Subcutaneous abdominal adipose tissue (tissue), 5 donors: Measurements from ENCODE around the gene OBSCN.
"Not testable (repeated sequence)": the region's sequence is repeated elsewhere in the genome, so short reads cannot be mapped to it uniquely, and the experiment has no call there.

Source experiments
- H3K27ac ChIP-seq: one replicate; pipeline ENCODE4 v1.7.0; 2013; ENCODE audit warnings: low read depth, mild to moderate bottlenecking, inconsistent platforms, low read length, moderate library complexity
- H3K27me3 ChIP-seq, 5 donors: one replicate each; pipeline ENCODE4 v1.7.0; 2013; ENCODE audit warnings: low read length in 5 of 5, inconsistent platforms in 1 of 5; ENCODE audit not compliant: control insufficient read depth in 5 of 5, insufficient read depth in 4 of 5
- H3K36me3 ChIP-seq, 5 donors: one replicate each; pipeline ENCODE4 v1.7.0; 2013; ENCODE audit warnings: low read length in 5 of 5; ENCODE audit not compliant: control insufficient read depth in 5 of 5, insufficient read depth in 5 of 5
- H3K4me1 ChIP-seq, 5 donors: one replicate each; pipeline ENCODE4 v1.7.0; 2013; ENCODE audit warnings: low read length in 5 of 5, mild to moderate bottlenecking in 3 of 5, moderate library complexity in 1 of 5; ENCODE audit not compliant: control insufficient read depth in 5 of 5, insufficient read depth in 5 of 5
- H3K4me3 ChIP-seq, 5 donors: one replicate each; pipeline ENCODE4 v1.7.0; 2013; ENCODE audit warnings: low read length in 5 of 5, low read depth in 1 of 5
- H3K9ac ChIP-seq, 5 donors: one replicate each; pipeline ENCODE4 v1.7.0; 2013; ENCODE audit warnings: low read length in 5 of 5, mild to moderate bottlenecking in 4 of 5, moderate library complexity in 3 of 5
- H3K9me3 ChIP-seq, 5 donors: one replicate each; pipeline ENCODE4 v1.7.0; 2013; ENCODE audit warnings: low read length in 5 of 5; ENCODE audit not compliant: control insufficient read depth in 5 of 5
- donor health status: healthy.
- donor health status: healthy.
- donor health status: healthy.
- donor health status: healthy.
- donor health status: healthy.

The OBSCN gene

DNA sequence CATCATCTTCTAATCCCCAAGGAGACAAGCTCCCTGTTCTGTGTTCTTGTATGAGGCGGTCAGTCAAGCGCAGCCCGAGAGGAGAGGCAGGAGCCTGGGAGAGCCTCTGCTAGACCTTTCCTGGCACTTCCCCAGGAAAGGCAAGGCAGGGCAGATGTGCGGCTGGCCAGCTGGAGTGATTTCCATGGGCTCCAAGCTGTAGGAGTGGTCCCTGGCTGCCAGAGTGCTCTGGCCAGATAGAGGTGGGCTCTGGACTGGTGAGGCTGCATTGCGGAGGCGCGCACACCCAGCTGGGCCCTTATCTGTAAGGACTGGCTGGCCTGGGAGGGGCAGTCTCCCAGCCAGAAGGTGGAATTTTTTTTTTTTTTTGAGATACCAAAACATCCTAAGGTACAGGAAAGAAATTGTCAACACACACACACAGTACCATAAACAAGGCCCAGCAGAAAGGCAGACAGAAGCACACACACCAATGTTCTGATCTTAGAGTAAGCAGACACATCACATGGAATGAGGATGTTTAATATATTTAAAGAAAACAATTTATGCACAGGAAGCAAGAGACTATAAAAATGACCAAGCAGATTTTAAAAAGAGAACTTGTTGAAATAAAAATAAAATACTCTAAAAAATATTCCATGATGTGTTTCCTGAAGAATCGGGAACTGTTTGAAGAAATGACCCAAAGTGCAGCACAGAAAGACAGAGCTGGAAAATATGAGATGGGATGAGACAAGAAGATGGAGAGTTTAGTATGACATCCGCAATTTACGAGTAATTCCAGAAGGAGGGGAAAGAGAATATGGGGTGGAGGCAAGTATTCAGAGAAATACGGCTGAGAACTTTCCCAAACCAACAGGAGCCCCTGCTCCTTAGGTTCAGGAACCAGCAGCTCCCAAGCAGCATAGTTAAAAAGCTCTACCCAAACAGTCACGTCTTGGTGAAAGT, 28.8 kb upstream of the OBSCN start:
- peaks cover 0 to 30% (median 21%) of the 10 kb centered on the region in 5 donors for H3K36me3 ChIP-seq
- peaks cover 0 to 6% (median 3%) of the 10 kb centered on the region in 5 donors for H3K4me1 ChIP-seq
- no peaks in the 10 kb centered on the region for H3K9me3 ChIP-seq
- no peaks in the 10 kb centered on the region for H3K27me3 ChIP-seq
- H3K9ac ChIP-seq, result no peak overlapping the region
- no peak overlapping the region for H3K4me3 ChIP-seq
- H3K27ac ChIP-seq, result no peak overlapping the region

DNA sequence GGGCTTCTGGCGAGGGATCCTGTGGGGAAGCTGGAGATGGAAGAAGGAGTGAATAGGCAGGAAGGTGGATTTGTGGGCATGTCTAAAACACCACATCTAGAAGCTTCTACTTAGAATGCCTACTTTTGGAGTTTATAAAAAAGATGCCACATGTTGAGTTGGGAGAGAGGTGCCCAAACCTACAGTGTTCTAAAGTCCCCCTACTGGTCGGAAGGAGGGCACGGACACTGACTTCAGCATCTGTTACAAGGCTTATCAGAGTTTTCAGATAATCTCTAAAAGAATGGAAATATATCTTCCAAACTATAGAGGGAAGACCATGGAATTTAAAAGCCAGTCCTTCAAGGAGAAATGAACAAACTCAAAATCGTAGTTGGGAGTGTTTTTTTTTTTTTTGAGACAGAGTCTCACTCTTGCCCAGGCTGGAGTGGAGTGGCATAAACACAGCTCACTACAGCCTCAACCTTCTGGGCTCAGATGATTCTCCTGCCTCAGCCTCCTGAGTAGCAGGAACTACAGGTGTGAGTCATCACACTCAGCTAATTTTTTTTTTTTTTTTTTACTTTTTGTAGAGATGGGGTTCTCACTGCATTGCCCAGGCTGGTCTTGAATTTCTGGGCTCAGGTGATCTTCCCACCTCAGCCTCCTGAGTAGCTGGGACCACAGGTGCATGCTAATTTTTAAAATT, 27.4 kb upstream of the OBSCN start:
- no peak overlapping the region for H3K4me3 ChIP-seq
- no peaks in the 10 kb centered on the region for H3K27me3 ChIP-seq
- peaks cover 0 to 6% (median 0%) of the 10 kb centered on the region in 5 donors for H3K4me1 ChIP-seq
- no peak overlapping the region for H3K27ac ChIP-seq
- no peaks in the 10 kb centered on the region for H3K9me3 ChIP-seq
- H3K36me3 ChIP-seq, result peaks cover 0 to 20% (median 14%) of the 10 kb centered on the region in 5 donors
- no peak overlapping the region for H3K9ac ChIP-seq

DNA sequence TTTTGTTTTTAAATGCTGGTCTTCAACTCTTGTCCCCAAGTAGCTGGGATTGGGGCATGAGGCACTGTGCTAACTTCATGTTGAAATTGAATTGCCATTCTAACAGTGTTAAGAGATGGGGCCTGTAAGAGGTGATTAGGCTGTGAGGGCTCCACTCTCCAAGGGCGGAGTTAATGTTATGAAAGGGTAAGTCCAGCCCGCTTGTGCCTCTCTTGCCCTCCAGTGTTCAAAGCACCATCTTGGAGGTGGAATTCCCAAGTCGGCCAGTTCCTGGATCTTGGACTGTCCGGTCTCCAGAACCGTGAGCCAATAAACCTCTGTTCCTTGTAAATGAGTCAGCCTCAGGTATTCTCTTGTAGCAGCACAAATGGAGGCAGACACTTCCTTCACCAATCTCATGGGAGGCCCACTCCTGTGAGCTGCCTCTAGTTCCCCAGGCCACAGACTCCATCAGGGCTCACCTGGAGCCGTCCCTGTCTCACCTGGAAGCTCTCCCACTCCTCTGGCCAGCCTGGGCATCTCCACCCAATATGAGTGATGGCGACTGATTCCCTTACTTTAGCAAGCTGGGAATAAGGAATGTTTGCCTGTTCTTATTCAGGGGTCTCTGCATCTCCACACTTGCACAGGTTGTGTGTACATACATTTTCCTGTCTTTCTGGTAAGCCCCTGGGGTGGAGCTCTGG, 26.7 kb upstream of the OBSCN start:
- H3K27me3 ChIP-seq, result no peaks in the 10 kb centered on the region
- peaks cover 0 to 6% (median 0%) of the 10 kb centered on the region in 5 donors for H3K4me1 ChIP-seq
- H3K4me3 ChIP-seq, result no peak overlapping the region
- H3K9ac ChIP-seq, result no peak overlapping the region
- no peak overlapping the region for H3K27ac ChIP-seq
- peaks cover 0 to 13% (median 7%) of the 10 kb centered on the region in 5 donors for H3K36me3 ChIP-seq
- H3K9me3 ChIP-seq, result no peaks in the 10 kb centered on the region

DNA sequence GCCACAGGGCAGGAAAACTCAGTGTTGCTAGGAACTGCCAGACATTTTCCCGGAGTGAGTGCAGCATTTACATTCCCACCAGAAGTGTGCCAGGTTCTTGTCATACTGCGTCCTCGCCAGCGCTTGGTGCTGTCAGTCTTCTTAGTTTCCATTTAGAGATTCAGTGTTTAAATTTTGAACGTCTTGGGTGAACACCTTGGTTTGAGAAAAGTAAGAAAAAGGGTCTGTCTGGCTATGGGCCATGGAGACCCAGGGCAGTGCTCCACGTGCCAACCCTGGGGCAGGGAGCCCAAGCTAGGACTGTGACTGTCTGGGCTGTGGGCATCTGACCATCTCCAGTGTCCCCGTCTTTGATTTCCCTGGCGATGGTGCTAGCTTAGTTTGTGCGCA, 26.2 kb upstream of the OBSCN start:
- H3K27me3 ChIP-seq, result no peaks in the 10 kb centered on the region
- no peak overlapping the region for H3K9ac ChIP-seq
- no peak overlapping the region for H3K4me3 ChIP-seq
- H3K4me1 ChIP-seq, result peaks cover 0 to 6% (median 0%) of the 10 kb centered on the region in 5 donors
- H3K36me3 ChIP-seq, result peaks cover 0 to 11% (median 6%) of the 10 kb centered on the region in 5 donors
- no peak overlapping the region for H3K27ac ChIP-seq
- no peaks in the 10 kb centered on the region for H3K9me3 ChIP-seq

DNA sequence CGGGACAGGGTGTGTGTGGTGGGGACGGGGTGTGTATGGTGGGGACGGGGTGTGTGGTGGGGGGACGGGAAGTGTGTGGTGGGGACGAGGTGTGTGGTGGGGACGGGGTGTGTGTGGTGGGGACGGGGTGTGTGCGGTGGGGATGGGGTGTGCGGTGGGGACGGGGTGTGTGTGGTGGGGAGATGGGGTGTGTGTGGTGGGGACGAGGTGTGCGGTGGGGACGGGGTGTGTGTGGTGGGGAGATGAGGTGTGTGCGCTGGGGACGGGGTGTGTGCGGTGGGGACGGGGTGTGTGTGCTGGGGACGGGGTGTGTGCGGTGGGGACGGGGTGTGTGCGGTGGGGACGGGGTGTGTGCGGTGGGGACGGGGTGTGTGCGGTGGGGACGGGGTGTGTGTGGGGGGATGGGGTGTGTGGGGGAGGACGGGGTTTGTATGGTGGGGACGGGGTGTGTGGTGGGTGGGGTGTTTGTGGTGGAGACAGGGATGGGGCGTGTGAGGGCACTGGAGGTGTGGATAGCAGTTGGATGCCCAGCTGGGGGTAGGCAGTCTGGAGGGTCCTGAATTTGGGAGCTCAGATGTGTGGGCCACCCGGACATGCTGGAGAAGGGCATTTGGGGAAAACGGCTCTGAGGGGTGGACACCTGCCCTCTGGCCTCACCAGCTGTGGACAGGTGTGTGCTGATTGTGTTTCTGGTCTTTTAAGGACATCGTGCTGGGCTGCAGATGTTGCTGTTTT, 25.4 kb upstream of the OBSCN start:
- Histone ChIP-seq H3K9ac (no peak overlapping the region), H3K27ac (no peak overlapping the region), H3K9me3 (no peaks in the 10 kb centered on the region), H3K27me3 (no peaks in the 10 kb centered on the region), H3K4me3 (no peak overlapping the region), H3K36me3 (peaks cover 0 to 9% (median 2%) of the 10 kb centered on the region in 5 donors), H3K4me1 (peaks cover 0 to 6% (median 0%) of the 10 kb centered on the region in 5 donors)

DNA sequence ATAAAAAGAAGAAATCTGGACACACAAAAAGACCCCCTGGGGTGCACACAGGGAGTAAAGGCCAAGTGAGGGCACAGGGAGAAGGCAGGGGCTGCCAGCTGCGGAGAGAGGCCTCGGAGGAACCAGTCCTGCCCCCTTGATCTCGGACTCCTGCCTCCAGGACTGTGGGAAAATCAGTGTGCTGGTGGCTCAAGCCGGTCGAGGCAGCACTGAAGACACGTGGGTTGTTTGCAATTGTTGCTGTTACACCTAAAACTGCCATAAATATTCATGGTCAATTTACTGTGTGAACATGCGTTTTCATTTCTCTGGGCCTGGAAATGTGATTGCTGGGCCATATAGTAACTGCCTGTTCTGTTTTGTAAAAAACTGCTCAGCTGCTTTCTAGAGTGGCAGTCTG, 23.7 kb upstream of the OBSCN start:
- no peak overlapping the region for H3K27ac ChIP-seq
- H3K27me3 ChIP-seq, result no peaks in the 10 kb centered on the region
- H3K4me3 ChIP-seq, result no peak overlapping the region
- H3K9me3 ChIP-seq, result peaks cover 0 to 5% (median 0%) of the 10 kb centered on the region in 5 donors
- H3K36me3 ChIP-seq, result peaks cover 0 to 6% (median 2%) of the 10 kb centered on the region in 5 donors
- no peaks in the 10 kb centered on the region for H3K4me1 ChIP-seq
- H3K9ac ChIP-seq, result no peak overlapping the region

DNA sequence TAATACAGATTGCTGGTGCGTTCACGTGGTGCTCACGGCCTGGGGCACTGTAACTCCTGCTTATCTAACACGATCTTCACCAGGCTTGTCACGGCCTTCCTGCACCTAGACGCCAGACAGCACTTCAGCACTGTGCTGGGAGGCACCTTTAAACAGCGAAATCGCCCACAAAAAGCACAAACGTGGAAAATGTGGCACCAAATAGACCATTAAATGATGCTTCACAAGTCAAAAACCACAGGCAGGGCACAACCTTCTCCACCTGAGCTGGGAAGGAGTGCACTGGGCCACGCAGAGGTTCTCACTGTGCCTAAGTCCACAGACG, 22.2 kb upstream of the OBSCN start:
- Histone ChIP-seq H3K4me1 (no peaks in the 10 kb centered on the region), H3K27me3 (no peaks in the 10 kb centered on the region), H3K9ac (no peak overlapping the region), H3K27ac (no peak overlapping the region), H3K36me3 (peaks cover 0 to 6% (median 2%) of the 10 kb centered on the region in 5 donors), H3K9me3 (peaks cover 0 to 5% (median 0%) of the 10 kb centered on the region in 5 donors), H3K4me3 (no peak overlapping the region)

DNA sequence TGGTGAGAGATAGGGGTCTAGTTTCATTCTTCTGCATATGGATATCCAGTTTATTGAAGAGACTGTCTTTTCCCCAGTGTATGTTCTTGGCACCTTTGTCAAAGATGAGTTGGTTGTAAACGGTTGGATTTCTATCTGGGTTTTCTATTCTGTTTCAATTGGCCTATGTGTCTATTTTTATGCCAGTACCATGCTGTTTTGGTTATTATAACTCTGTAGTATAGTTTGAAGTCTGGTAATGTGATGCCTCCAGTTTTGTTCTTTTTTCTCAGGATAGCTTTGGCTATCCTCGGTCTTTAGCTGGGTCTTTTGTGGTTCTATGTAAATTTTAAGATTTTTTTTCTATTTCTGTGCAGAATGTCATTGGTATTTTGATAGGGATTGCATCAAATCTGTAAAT, 19.6 kb upstream of the OBSCN start:
- not testable (repeated sequence) for H3K4me1 ChIP-seq, H3K9me3 ChIP-seq

DNA sequence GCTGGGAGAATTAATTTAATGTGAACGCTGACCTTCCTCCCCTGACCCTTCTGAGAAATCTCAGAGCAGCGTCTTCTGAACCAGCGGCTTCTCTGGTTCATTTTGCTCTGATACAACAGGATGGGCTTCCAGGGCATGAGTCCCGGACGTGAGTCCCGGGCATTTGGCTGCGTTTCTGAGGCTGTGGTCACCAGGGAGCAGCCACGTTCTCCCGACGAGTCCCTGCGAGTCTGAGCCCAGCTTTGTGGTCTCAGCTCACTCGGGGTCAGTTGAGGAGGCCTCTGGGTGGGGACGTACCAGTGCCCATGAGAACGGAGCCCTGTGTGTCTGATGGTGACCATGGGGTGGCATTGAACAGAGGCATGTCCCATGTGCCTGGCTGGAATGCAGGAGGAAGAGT, 17.7 kb upstream of the OBSCN start:
- Histone ChIP-seq H3K9ac (no peak overlapping the region), H3K4me3 (no peak overlapping the region), H3K4me1 (no peaks in the 10 kb centered on the region), H3K27ac (no peak overlapping the region), H3K36me3 (peaks cover 0 to 6% (median 0%) of the 10 kb centered on the region in 5 donors), H3K9me3 (peaks cover 0 to 5% (median 0%) of the 10 kb centered on the region in 5 donors), H3K27me3 (no peaks in the 10 kb centered on the region)

More for the DNA sequence above, 19.6 kb upstream of the OBSCN start:
- H3K27me3 ChIP-seq, H3K4me3 ChIP-seq, H3K36me3 ChIP-seq, H3K9ac ChIP-seq, H3K27ac ChIP-seq: not testable (repeated sequence)
